ENCODE data around the gene CRIM1. TPM values are rescaled to one million over a fixed set of nuclear protein-coding genes. Genes with fewer than 3 reads are reported as not detected.
"Not testable (repeated sequence)": the region's sequence is repeated elsewhere in the genome, so short reads cannot be mapped to it uniquely, and the experiment has no call there.

CRIM1 gene
- total RNA-seq, 1 donor, result 100 TPM

DNA sequence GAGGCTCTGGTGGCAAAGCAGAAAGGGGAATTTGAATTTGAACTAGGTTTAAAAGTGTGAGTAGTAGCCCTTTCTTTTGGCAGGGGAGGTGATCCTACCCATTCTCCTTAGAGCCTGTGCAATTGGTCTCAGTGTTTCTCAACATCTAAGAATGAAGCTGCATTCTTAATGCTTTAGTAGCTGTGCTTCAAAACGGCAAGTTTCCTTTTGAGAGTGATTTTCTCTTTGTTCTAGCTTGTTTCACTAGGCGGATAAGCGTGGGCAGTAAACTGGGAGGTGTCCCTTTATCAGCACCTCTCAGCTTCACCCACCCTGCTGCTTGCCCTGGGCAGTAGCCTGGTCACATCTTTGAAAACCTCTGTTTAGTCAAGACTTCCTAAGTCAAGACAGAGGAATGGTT is 6.7 kb downstream of the CRIM1 start:
- TF ChIP-seq, protein P1, sequence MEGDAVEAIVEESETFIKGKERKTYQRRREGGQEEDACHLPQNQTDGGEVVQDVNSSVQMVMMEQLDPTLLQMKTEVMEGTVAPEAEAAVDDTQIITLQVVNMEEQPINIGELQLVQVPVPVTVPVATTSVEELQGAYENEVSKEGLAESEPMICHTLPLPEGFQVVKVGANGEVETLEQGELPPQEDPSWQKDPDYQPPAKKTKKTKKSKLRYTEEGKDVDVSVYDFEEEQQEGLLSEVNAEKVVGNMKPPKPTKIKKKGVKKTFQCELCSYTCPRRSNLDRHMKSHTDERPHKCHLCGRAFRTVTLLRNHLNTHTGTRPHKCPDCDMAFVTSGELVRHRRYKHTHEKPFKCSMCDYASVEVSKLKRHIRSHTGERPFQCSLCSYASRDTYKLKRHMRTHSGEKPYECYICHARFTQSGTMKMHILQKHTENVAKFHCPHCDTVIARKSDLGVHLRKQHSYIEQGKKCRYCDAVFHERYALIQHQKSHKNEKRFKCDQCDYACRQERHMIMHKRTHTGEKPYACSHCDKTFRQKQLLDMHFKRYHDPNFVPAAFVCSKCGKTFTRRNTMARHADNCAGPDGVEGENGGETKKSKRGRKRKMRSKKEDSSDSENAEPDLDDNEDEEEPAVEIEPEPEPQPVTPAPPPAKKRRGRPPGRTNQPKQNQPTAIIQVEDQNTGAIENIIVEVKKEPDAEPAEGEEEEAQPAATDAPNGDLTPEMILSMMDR (IDR thresholded peaks at IDR 0.05; ENCODE audit: insufficient read depth, low read length), result no peak
- peak overlapping the region; percentile 32 for H3K4me3 ChIP-seq (ENCODE audit: low read depth, low read length)
- DNase-seq (ENCODE audit: low read depth), result peak; percentile 86

DNA sequence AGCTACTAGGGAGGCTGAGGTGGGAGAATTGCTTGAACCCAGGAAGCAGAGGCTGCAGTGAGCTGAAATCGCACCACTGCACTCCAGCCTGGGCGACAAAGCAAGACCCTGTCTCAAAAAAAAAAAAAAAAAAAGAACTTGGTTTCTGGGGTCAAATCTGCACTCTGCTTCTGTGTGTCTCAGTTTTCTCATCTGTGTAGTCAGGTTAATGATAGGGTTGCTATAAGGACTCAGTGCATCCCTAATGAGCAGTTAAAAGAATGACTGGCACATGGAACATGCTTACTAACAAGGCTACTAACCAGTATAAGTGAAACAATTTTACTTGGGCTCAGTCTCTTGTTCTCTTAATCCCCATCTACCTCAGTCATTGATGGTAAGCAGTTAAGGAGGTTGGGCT is 7.5 kb downstream of the CRIM1 start:
- DNase-seq (ENCODE audit: low read depth); H3K4me3 ChIP-seq (ENCODE audit: low read depth, low read length): not testable (repeated sequence)

DNA sequence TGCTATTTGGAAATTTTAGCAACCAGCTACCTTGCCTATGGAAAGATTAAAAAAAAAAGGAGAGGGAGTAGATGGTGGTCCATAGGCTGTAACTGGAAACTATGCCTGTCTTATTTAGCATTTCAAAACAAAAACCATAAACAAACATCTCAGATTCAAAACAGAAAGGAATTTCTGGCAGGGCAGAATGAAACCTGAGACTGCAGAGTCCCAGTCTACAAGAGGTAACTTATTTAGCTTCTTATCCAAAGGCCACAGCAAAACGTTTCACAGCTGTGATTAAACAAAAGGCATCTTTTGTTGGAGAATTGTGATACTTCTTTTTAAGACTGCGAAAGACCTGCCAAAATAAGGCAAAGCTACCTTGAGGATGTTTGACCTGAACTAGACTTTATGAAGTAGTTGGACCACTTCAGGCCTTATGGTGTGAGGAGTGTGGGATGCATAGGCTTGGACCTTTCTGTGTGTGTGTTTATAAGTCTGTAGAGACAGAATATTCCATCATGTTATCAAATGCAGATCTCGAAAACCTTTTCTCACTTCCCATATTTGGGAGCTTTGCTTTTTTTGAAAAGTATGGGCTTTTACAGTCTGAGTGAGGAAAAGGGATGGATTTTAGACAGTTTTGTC is 11.0 kb downstream of the CRIM1 start:
- TF ChIP-seq, protein P1 (IDR thresholded peaks at IDR 0.05; ENCODE audit: insufficient read depth, low read length), result no peak
- DNase-seq (ENCODE audit: low read depth), result peak; percentile 42
- no peak overlapping the region for H3K4me3 ChIP-seq (ENCODE audit: low read depth, low read length)

DNA sequence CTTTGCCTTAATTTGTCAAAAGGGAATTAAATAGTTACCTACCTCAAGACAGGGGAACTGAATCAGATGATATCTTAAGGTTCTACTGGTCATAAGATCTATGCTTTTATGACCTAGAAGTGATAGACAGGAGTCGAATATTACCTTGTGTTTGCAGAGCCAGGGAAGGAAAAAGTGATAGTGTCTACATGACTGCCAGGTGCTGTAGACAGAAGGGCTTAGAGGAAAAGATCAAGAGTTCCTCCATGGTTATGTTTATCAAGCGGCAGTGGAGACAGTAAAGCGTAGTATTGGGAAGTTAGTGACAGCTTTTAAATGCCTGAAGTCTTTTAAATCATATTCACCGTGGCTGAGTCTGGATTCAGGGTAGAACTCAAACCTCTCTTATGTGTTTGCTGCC is 11.9 kb downstream of the CRIM1 start:
- no peak overlapping the region for H3K4me3 ChIP-seq (ENCODE audit: low read depth, low read length)
- DNase-seq (ENCODE audit: low read depth), result no peak
- TF ChIP-seq, protein P1 (IDR thresholded peaks at IDR 0.05; ENCODE audit: insufficient read depth, low read length), result no peak

DNA sequence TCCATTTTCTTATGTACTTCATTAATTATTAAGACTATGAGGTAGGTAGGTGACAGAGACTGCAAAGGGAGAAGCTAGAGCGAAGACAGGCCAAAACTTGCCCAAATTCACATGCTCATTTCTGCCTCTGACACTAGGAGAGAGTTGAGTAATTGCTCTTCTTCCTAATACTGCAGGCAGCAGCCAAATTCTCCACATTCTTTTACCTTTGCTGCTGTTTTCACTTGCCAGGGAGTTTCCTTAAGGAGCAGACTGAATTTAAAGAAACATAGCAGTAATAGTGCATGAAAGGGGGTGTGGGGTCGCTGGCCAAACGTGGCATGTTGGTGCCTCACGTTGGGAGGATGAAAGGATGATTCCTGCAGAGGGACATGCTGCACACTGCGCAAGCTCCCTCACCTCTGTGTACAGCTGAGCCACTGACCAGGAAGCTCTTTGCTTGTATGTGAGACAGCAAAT is 12.3 kb downstream of the CRIM1 start:
- peak; percentile 57 for DNase-seq (ENCODE audit: low read depth)
- H3K4me3 ChIP-seq (ENCODE audit: low read depth, low read length), result peak overlapping the region; percentile 7
- TF ChIP-seq, protein P1 (IDR thresholded peaks at IDR 0.05; ENCODE audit: insufficient read depth, low read length), result no peak

DNA sequence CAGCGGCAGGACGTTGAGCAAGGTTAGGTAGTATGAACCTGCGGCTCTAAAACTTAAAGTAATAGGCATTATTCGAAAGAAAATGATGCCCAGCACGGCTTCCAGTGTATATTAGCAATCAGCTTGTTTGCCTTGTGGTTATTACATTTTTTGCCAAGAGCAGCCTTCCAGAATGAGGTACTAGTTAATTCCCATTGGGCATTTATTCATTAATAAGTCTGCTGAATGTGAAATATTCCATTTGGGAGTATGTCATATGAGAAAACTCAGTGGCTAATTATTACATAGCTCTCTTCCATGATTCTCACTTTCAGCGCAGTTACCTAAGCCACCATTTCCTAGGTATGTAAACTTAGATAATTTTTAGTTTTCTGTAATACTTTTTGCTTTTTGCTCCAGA is 12.9 kb downstream of the CRIM1 start:
- no peak overlapping the region for H3K4me3 ChIP-seq (ENCODE audit: low read depth, low read length)
- DNase-seq (ENCODE audit: low read depth), result no peak

DNA sequence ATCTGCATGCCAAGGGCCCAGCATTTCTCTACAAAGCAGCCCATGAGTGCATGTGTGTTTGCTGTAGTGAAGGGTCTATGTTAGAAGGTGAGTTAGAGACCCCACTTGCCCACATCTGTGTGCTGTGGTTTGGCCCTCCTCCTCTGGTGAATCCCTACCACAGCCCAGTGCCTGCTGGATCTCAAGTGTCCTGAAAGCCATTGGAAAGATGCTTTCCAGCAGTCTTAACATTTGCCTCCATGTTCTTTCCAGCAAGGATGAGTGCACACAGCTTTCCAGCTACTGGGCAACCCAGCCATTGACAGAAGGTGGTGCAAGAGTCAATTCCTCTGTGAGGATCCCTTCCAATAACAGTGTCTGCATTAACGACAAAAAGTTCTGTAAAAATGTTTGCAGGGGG is 13.6 kb downstream of the CRIM1 start:
- DNase-seq (ENCODE audit: low read depth), result no peak
- H3K4me3 ChIP-seq (ENCODE audit: low read depth, low read length), result no peak overlapping the region
- TF ChIP-seq, protein P1 (IDR thresholded peaks at IDR 0.05; ENCODE audit: insufficient read depth, low read length), result no peak

More for the DNA sequence above, 12.9 kb downstream of the CRIM1 start:
- TF ChIP-seq, protein P1 (IDR thresholded peaks at IDR 0.05; ENCODE audit: insufficient read depth, low read length), result no peak

Measured in fibroblast of the aortic adventitia (primary cell).